Measurements from ENCODE around the gene ING5. TPM values are rescaled to one million over a fixed set of nuclear protein-coding genes. Genes with fewer than 3 reads are reported as not detected.

Gene ING5
- total RNA-seq, 4 donors from 2014 or later = 28.1 to 43.8 (median 30.3) TPM

- DNase-seq (ENCODE audit: extremely low spot score) = no peak
- Histone ChIP-seq H3K4me1 (no peaks in the 10 kb centered on the region), H3K27me3 (no peaks in the 10 kb centered on the region), H3K9me3 (no peaks in the 10 kb centered on the region), H3K4me3 (no peak overlapping the region), H3K36me3 (peaks cover 39 to 90% (median 67%) of the 10 kb centered on the region in 4 donors), H3K27ac (replicated peaks in 1 of 4) (no peak overlapping the region)
- TF ChIP-seq CTCF (IDR thresholded peaks at IDR 0.05) (no peak), POLR2A (IDR thresholded peaks at IDR 0.05; ENCODE audit: low read depth) (no peak), EP300 (IDR thresholded peaks at IDR 0.05) (no peak), POLR2AphosphoS5 (IDR thresholded peaks at IDR 0.05) (no peak)
- intact Hi-C loops (cut with DNase I) = no loop called here
- WGBS = 99% methylated on average over 10 of the region's 21 CpGs
These were observed 21.1 kb downstream of the ING5 start for GRCh38 chr2:241722896-241723454.

GRCh38 chr2:241724259-241724974, 22.6 kb downstream of the ING5 start:
- intact Hi-C loops (cut with DNase I) = no loop called here
- Histone ChIP-seq H3K4me3 (no peak overlapping the region), H3K36me3 (peaks cover 31 to 84% (median 58%) of the 10 kb centered on the region in 4 donors), H3K4me1 (no peaks in the 10 kb centered on the region), H3K9me3 (no peaks in the 10 kb centered on the region), H3K27ac (replicated peaks in 1 of 4) (no peak overlapping the region), H3K27me3 (no peaks in the 10 kb centered on the region)
- 91% methylated on average over 40 of the region's 41 CpGs for WGBS
- DNase-seq (ENCODE audit: extremely low spot score) = no peak
- TF ChIP-seq EP300 (IDR thresholded peaks at IDR 0.05) (no peak), POLR2AphosphoS5 (IDR thresholded peaks at IDR 0.05) (no peak), CTCF (IDR thresholded peaks at IDR 0.05) (peak in 2 of 3 experiments; percentile 11 to 33)

GRCh38 chr2:241724975-241725870, 23.4 kb downstream of the ING5 start:
- DNase-seq (ENCODE audit: extremely low spot score) = no peak
- TF ChIP-seq POLR2A (IDR thresholded peaks at IDR 0.05; ENCODE audit: low read depth) = no peak
- no peak for TF ChIP-seq EP300 (IDR thresholded peaks at IDR 0.05)
- TF ChIP-seq CTCF (IDR thresholded peaks at IDR 0.05) = no peak
- TF ChIP-seq POLR2AphosphoS5 (IDR thresholded peaks at IDR 0.05) = no peak
- no peak overlapping the region for H3K4me3 ChIP-seq
- no peaks in the 10 kb centered on the region for H3K9me3 ChIP-seq
- intact Hi-C loops (cut with DNase I) = no loop called here
- H3K4me1 ChIP-seq = no peaks in the 10 kb centered on the region
- peaks cover 23 to 76% (median 50%) of the 10 kb centered on the region in 4 donors for H3K36me3 ChIP-seq
- no peak overlapping the region for H3K27ac ChIP-seq (replicated peaks in 1 of 4)
- 93% methylated on average over 42 of the region's 76 CpGs for WGBS
- H3K27me3 ChIP-seq = no peaks in the 10 kb centered on the region

GRCh38 chr2:241726459-241726858, 24.6 kb downstream of the ING5 start:
- peaks cover 11 to 64% (median 37%) of the 10 kb centered on the region in 4 donors for H3K36me3 ChIP-seq
- TF ChIP-seq CTCF (IDR thresholded peaks at IDR 0.05) = no peak
- no peak for TF ChIP-seq POLR2A (IDR thresholded peaks at IDR 0.05; ENCODE audit: low read depth)
- TF ChIP-seq POLR2AphosphoS5 (IDR thresholded peaks at IDR 0.05) = no peak
- TF ChIP-seq EP300 (IDR thresholded peaks at IDR 0.05) = no peak
- H3K27me3 ChIP-seq = no peaks in the 10 kb centered on the region
- H3K4me1 ChIP-seq = no peaks in the 10 kb centered on the region
- no peak for DNase-seq (ENCODE audit: extremely low spot score)
- no peak overlapping the region for H3K4me3 ChIP-seq
- intact Hi-C loops (cut with DNase I) = no loop called here
- H3K27ac ChIP-seq (replicated peaks in 1 of 4) = no peak overlapping the region
- WGBS = 91% methylated on average over 16 of the region's 16 CpGs
- no peaks in the 10 kb centered on the region for H3K9me3 ChIP-seq
